ENCODE data around the gene HS3ST3B1. TPM values are rescaled to one million over a fixed set of nuclear protein-coding genes. Genes with fewer than 3 reads are reported as not detected.

HS3ST3B1 gene
- total RNA-seq, 1 experiment from 2014 or later, result 22.3 TPM

- H3K27ac Mint-ChIP-seq, result no peak overlapping the region
- no peaks in the 10 kb centered on the region for H3K9me3 Mint-ChIP-seq
- TF ChIP-seq, protein P1, sequence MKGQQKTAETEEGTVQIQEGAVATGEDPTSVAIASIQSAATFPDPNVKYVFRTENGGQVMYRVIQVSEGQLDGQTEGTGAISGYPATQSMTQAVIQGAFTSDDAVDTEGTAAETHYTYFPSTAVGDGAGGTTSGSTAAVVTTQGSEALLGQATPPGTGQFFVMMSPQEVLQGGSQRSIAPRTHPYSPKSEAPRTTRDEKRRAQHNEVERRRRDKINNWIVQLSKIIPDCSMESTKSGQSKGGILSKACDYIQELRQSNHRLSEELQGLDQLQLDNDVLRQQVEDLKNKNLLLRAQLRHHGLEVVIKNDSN (CRISPR knock-in tag; IDR thresholded peaks at IDR 0.05), result peak; percentile 63
- TF ChIP-seq CTCF (IDR thresholded peaks at IDR 0.05) (no peak), NR1H2 (CRISPR knock-in tag; IDR thresholded peaks at IDR 0.05) (no peak), EMX1 (CRISPR knock-in tag; IDR thresholded peaks at IDR 0.05) (no peak), MAX (CRISPR knock-in tag; IDR thresholded peaks at IDR 0.05) (peak; percentile 66; the same call in 1 of the 2 replicates), ZNF219 (CRISPR knock-in tag; IDR thresholded peaks at IDR 0.05; ENCODE audit: borderline replicate concordance) (peak; percentile 12; the same call in 1 of the 2 replicates), SOX15 (CRISPR knock-in tag; IDR thresholded peaks at IDR 0.05) (no peak), USF2 (CRISPR knock-in tag; IDR thresholded peaks at IDR 0.05) (peak; percentile 61), ZNF232 (CRISPR knock-in tag; IDR thresholded peaks at IDR 0.05) (no peak), JUN (CRISPR knock-in tag; IDR thresholded peaks at IDR 0.05) (no peak)
- no peaks in the 10 kb centered on the region for H3K36me3 Mint-ChIP-seq
- DNase-seq (ENCODE audit: low spot score) (peak; percentile 37), ATAC-seq (no peak)
- peaks cover 66% of the 10 kb centered on the region for H3K27me3 Mint-ChIP-seq (ENCODE audit: low read depth)
- ChIA-PET CTCF (interaction anchor here (0.7 to 3.3 kb wide), 3 partner anchors 8 to 623 kb away, joined by 3 to 24 read pairs (median 5); no protein-coding TSS in a partner anchor), POLR2A (no interaction called here)
- H3K4me1 Mint-ChIP-seq, result peaks cover 69% of the 10 kb centered on the region
- H3K4me3 Mint-ChIP-seq, result peak overlapping the region; percentile 65
Observed at GRCh38 chr17:14303343-14304221, 2.7 kb downstream of the HS3ST3B1 start.

DNA sequence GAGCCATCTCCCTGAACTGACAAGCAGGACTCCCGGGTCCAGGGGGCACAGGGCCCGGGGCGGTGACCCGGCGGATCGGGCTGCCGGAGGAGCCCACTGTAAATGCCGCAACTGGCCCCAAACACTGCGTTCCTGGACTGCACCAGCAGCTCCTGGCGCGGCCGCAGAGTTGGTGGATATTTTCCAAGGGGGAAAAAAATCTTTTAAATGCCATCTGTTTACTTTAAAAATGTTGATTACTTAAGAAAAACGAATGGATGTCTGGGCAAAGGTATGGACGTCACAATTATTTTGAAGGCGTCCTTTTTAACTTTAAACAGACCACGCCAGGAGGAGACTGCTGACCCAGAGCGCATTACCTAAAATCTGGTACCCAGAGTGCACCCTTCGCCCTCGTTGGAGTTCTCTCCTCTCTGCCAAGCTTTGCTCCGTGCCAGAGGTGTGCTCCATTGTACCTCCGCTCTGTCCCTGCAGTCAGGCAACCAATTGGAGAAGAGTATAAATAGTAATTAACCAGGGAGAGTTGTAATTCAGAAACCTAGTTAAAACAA, 3.4 kb downstream of the HS3ST3B1 start:
- POLR2A ChIA-PET, result no interaction called here
- no peak for TF ChIP-seq CBFB (CRISPR knock-in tag; IDR thresholded peaks at IDR 0.05; ENCODE audit: low read depth)
- TF ChIP-seq NR3C1 (CRISPR knock-in tag; conservative IDR thresholded peaks at IDR 0.05; ENCODE audit: low read depth), result no peak
- TF ChIP-seq ZBTB43 (CRISPR knock-in tag; IDR thresholded peaks at IDR 0.05), result no peak
- TF ChIP-seq JUN (CRISPR knock-in tag; IDR thresholded peaks at IDR 0.05), result no peak
- no peak for TF ChIP-seq RORB (CRISPR knock-in tag; IDR thresholded peaks at IDR 0.05)
- TF ChIP-seq, protein P2, sequence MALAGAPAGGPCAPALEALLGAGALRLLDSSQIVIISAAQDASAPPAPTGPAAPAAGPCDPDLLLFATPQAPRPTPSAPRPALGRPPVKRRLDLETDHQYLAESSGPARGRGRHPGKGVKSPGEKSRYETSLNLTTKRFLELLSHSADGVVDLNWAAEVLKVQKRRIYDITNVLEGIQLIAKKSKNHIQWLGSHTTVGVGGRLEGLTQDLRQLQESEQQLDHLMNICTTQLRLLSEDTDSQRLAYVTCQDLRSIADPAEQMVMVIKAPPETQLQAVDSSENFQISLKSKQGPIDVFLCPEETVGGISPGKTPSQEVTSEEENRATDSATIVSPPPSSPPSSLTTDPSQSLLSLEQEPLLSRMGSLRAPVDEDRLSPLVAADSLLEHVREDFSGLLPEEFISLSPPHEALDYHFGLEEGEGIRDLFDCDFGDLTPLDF (CRISPR knock-in tag; IDR thresholded peaks at IDR 0.05), result no peak
- TF ChIP-seq SMAD3 (CRISPR knock-in tag; IDR thresholded peaks at IDR 0.05; ENCODE audit: borderline replicate concordance), result no peak
- TF ChIP-seq RELA (CRISPR knock-in tag; IDR thresholded peaks at IDR 0.05; ENCODE audit: borderline replicate concordance), result no peak
- no peak for TF ChIP-seq FOXJ3 (CRISPR knock-in tag; IDR thresholded peaks at IDR 0.05; ENCODE audit: borderline replicate concordance)
- no peak for TF ChIP-seq PRRX2 (CRISPR knock-in tag; IDR thresholded peaks at IDR 0.05)
- TF ChIP-seq, protein P3, sequence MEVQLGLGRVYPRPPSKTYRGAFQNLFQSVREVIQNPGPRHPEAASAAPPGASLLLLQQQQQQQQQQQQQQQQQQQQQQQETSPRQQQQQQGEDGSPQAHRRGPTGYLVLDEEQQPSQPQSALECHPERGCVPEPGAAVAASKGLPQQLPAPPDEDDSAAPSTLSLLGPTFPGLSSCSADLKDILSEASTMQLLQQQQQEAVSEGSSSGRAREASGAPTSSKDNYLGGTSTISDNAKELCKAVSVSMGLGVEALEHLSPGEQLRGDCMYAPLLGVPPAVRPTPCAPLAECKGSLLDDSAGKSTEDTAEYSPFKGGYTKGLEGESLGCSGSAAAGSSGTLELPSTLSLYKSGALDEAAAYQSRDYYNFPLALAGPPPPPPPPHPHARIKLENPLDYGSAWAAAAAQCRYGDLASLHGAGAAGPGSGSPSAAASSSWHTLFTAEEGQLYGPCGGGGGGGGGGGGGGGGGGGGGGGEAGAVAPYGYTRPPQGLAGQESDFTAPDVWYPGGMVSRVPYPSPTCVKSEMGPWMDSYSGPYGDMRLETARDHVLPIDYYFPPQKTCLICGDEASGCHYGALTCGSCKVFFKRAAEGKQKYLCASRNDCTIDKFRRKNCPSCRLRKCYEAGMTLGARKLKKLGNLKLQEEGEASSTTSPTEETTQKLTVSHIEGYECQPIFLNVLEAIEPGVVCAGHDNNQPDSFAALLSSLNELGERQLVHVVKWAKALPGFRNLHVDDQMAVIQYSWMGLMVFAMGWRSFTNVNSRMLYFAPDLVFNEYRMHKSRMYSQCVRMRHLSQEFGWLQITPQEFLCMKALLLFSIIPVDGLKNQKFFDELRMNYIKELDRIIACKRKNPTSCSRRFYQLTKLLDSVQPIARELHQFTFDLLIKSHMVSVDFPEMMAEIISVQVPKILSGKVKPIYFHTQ (CRISPR knock-in tag; IDR thresholded peaks at IDR 0.05), result no peak
- TF ChIP-seq, protein P4, sequence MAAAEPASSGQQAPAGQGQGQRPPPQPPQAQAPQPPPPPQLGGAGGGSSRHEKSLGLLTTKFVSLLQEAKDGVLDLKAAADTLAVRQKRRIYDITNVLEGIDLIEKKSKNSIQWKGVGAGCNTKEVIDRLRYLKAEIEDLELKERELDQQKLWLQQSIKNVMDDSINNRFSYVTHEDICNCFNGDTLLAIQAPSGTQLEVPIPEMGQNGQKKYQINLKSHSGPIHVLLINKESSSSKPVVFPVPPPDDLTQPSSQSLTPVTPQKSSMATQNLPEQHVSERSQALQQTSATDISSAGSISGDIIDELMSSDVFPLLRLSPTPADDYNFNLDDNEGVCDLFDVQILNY (CRISPR knock-in tag; IDR thresholded peaks at IDR 0.05), result no peak
- TF ChIP-seq ATF1 (CRISPR knock-in tag; IDR thresholded peaks at IDR 0.05), result no peak
- no peak for TF ChIP-seq MYBL2 (CRISPR knock-in tag; IDR thresholded peaks at IDR 0.05)
- no peak for TF ChIP-seq ZNF138 (CRISPR knock-in tag; conservative IDR thresholded peaks at IDR 0.05)
- no peak for TF ChIP-seq ELF4 (CRISPR knock-in tag; IDR thresholded peaks at IDR 0.05; ENCODE audit: low read depth)

More for the DNA sequence above, 3.4 kb downstream of the HS3ST3B1 start:
- Mint-ChIP-seq H3K27ac (no peak overlapping the region), H3K27me3 (ENCODE audit: low read depth) (peaks cover 59% of the 10 kb centered on the region), H3K36me3 (no peaks in the 10 kb centered on the region), H3K4me3 (peak overlapping the region; percentile 65), H3K9me3 (no peaks in the 10 kb centered on the region), H3K4me1 (peaks cover 65% of the 10 kb centered on the region)
- DNase-seq (ENCODE audit: low spot score) (no peak), ATAC-seq (no peak)
- CTCF ChIA-PET, result no interaction called here

All from WTC11 (cell line).